Right lobe of liver (tissue), 6 donors: Measurements from ENCODE around the gene THAP4. TPM values are rescaled to one million over a fixed set of nuclear protein-coding genes. Genes with fewer than 3 reads are reported as not detected.

Experiments used
- ATAC-seq, 4 donors: fragments of 200-7000 bp; cut with Tn5 transposase; one replicate each; pipeline ENCODE4 v1.9.1; 2020; ENCODE audit warnings: mild to moderate bottlenecking in 4 of 4, moderate library complexity in 4 of 4
- DNase-seq, 3 donors: peaks; one replicate each; pipeline ENCODE4 v3.0.0-alpha.2; 2020
- H3K27ac ChIP-seq, 3 donors: fragments of 200-600 bp; one replicate each; pipeline ENCODE4 v1.8.0; 2022
- H3K27me3 ChIP-seq, 2 donors: fragments of 200-600 bp; one replicate each; pipeline ENCODE4 v1.8.0; 2022
- H3K36me3 ChIP-seq, 4 donors: fragments of 200-600 bp; sonication (generic) in 1 of 4; one replicate each; pipeline versions ENCODE4 v1.5.1 to v1.8.0; 2017 to 2022; ENCODE audit warnings: control low read depth in 1 of 4
- H3K4me1 ChIP-seq, 4 donors: fragments of 200-600 bp; sonication (generic) in 1 of 4; one replicate each; pipeline versions ENCODE4 v1.5.1 to v1.8.0; 2017 to 2022; ENCODE audit warnings: control low read depth in 1 of 4
- H3K4me3 ChIP-seq, 3 donors: fragments of 200-600 bp; one replicate each; pipeline ENCODE4 v1.8.0; 2022
- H3K9me3 ChIP-seq, 4 donors: fragments of 200-600 bp; sonication (generic) in 1 of 4; one replicate each; pipeline versions ENCODE4 v1.5.1 to v1.8.0; 2017 to 2022; ENCODE audit warnings: control low read depth in 1 of 4
- POLR2A ChIP-seq: fragments of 450-650 bp; IDR thresholded peaks from one replicate; pipeline ENCODE4 v1.6.1; 2017; ENCODE audit warnings: antibody characterized with exemption, mild to moderate bottlenecking
- WGBS: methylation state at CpG from one replicate; pipeline ENCODE4 v1.1.6; 2018; ENCODE audit warnings: low coverage, low lambda C conversion rate; ENCODE audit not compliant: insufficient coverage; ENCODE audit errors: missing lambda C conversion rate; 5-methylcytosine and 5-hydroxymethylcytosine counted together
- intact Hi-C, 2 donors: fragments of 100-400 bp; cut with DNase I; formaldehyde crosslinking; loops; one replicate each; pipeline versions ENCODE4 v1.11.2 to v1.14.1; 2022
- total RNA-seq, 6 experiments: library from RNA; depleted of rRNA in 2 of 6; stranded (reverse); fragments of >200 nt in 2 of 6; fragmentation: NEBNext Ultra II Directional in 3 of 6; extraction: Animal tissue kit (Norgen Biotek cat#: 25700) in 3 of 6; gene quantifications; one replicate each; pipeline versions ENCODE4 v1.1.0 to v1.2.4, GENCODE V29; 2016 to 2023
- TF ChIP-seq, protein P1 (sequence below), 4 donors: fragments of 200-600 bp in 3 of 4; fragments of 450-650 bp in 1 of 4; IDR thresholded peaks; one replicate each; pipeline versions ENCODE4 v1.5.1 to v1.8.0; 2016 to 2022; ENCODE audit warnings: antibody characterized with exemption in 4 of 4, mild to moderate bottlenecking in 2 of 4
- donor health status: DM: no; HTN: yes; CAD: no.
- donor health status: DM: no; HTN: no; CAD: no.
- donor health status: DM: no; HTN: no; CAD: no.
- donor health status: DM: no; HTN: yes; CAD: no.
- donor health status: DM: no; HTN: yes; CAD: no.

Gene THAP4
- total RNA-seq, 6 experiments from 2014 or later: 22.1 to 39.2 (median 25.0) TPM

DNA sequence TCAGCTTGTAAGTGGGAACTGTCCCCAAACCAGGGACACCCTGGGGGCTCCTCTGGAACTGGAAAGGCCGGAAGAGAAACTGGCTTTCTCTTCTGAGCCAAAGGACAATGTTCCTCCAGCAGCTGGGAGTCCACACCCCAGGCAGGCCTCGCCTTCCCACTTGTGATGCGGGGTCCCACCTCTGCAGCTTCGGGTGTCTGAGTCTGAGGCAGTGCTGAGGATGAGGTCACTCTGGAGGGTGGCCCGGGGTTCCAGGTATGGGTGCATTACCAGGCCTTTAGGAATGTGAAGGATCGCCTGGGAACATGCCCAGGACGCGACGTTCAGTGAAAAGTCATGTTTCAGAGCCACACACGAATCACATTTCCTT, 96.6 kb downstream of the THAP4 start:
- no peak overlapping the region for H3K27ac ChIP-seq
- 61% methylated on average over 6 of the region's 10 CpGs for WGBS

DNA sequence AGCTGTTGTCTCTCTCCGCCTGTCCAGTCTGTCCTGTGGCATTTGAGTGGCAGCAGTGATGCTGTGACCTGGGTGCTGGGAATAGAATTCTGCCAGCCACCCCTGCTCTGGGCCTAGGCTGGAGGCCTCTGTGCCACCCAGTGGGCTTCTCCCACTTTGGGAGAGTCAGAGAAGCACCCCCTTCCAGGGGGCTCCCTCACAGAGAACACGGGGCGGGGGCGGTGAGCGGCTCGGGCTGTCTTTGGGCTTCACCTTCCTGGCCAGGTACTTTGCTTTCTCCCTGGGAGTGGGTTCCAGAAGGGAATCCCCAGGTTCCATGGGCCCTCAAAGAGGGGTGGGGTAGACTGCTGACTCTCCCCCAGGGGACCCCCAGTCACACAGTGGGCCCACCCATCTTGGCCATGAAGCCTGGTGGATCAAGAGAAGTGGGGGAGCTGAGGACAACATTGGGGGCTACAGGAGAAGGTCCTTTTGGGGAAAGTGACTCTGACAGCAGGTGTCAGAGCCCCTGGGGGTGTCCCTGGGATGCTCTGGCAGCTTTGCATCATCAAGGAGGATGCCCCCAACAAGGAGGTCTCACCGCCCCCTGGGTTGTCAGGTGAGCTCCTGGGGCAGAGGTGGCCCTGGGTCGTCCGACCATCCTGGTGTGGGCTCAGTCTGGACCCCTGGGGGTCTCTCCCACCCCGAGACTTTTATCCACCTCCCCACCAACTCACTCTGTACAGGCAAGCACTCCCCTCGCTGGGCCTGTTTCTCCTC, 97.2 kb downstream of the THAP4 start:
- H3K36me3 ChIP-seq: no peaks in the 10 kb centered on the region
- no peak overlapping the region for H3K4me3 ChIP-seq
- ATAC-seq: no peak
- H3K27ac ChIP-seq: no peak overlapping the region
- DNase-seq: peak in 1 of 3 donors; percentile 25
- WGBS: no CpG with 5 or more reads among the region's 11 CpGs
- TF ChIP-seq POLR2A: no peak
- TF ChIP-seq, protein P1, sequence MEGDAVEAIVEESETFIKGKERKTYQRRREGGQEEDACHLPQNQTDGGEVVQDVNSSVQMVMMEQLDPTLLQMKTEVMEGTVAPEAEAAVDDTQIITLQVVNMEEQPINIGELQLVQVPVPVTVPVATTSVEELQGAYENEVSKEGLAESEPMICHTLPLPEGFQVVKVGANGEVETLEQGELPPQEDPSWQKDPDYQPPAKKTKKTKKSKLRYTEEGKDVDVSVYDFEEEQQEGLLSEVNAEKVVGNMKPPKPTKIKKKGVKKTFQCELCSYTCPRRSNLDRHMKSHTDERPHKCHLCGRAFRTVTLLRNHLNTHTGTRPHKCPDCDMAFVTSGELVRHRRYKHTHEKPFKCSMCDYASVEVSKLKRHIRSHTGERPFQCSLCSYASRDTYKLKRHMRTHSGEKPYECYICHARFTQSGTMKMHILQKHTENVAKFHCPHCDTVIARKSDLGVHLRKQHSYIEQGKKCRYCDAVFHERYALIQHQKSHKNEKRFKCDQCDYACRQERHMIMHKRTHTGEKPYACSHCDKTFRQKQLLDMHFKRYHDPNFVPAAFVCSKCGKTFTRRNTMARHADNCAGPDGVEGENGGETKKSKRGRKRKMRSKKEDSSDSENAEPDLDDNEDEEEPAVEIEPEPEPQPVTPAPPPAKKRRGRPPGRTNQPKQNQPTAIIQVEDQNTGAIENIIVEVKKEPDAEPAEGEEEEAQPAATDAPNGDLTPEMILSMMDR (IDR thresholded peaks at IDR 0.05): no peak
- intact Hi-C loops: no loop called here
- H3K4me1 ChIP-seq: peaks cover 0 to 7% (median 0%) of the 10 kb centered on the region in 4 donors
- H3K9me3 ChIP-seq: no peaks in the 10 kb centered on the region
- H3K27me3 ChIP-seq: no peaks in the 10 kb centered on the region

More for the DNA sequence above, 96.6 kb downstream of the THAP4 start:
- Histone ChIP-seq H3K4me3 (no peak overlapping the region), H3K36me3 (no peaks in the 10 kb centered on the region), H3K4me1 (peaks cover 0 to 7% (median 0%) of the 10 kb centered on the region in 4 donors), H3K9me3 (no peaks in the 10 kb centered on the region), H3K27me3 (no peaks in the 10 kb centered on the region)
- DNase-seq (peak in 1 of 3 donors; percentile 32), ATAC-seq (no peak)
- intact Hi-C loops: no loop called here
- TF ChIP-seq, protein P1 (IDR thresholded peaks at IDR 0.05): no peak
- no peak for TF ChIP-seq POLR2A

DNA sequence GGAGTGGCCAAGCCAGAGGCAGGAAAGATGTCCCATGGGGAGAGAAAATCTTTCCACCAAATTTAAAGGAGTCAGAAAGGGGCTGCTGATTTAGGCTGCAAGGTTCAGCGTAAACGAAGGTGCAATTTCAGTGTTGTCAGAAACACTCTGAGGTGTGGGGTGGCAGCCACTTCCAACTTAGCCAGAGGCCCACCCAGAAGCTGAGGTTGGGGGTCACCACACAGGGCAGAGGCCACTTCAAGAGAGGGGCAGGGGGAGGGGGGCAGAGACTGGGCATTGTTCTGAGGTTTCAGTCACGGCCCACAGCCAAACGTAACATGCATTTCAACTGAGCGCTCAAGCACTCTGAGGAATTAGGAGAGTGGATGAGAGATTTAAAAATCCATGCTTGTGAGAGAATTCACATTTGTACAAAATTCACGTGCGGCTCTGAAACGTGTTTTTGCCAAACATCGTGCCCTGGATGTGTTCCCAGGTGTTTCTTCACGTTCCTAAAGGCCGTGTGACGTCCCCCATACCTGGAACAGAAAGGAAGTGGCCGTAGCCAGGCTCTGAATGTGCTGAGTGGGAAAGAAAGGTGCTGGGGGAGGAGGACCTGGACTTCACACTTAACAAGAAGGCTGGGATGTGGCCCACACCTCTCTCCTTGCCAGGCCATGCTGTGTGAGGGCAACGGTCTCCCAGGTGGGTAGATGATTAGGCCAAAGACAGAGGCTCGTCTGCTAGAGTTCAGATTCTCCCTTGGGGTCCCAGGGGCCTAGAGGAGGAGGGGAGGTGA, 97.9 kb downstream of the THAP4 start:
- DNase-seq: peak in 1 of 3 donors; percentile 23
- no peak for ATAC-seq
- intact Hi-C loops: no loop called here

DNA sequence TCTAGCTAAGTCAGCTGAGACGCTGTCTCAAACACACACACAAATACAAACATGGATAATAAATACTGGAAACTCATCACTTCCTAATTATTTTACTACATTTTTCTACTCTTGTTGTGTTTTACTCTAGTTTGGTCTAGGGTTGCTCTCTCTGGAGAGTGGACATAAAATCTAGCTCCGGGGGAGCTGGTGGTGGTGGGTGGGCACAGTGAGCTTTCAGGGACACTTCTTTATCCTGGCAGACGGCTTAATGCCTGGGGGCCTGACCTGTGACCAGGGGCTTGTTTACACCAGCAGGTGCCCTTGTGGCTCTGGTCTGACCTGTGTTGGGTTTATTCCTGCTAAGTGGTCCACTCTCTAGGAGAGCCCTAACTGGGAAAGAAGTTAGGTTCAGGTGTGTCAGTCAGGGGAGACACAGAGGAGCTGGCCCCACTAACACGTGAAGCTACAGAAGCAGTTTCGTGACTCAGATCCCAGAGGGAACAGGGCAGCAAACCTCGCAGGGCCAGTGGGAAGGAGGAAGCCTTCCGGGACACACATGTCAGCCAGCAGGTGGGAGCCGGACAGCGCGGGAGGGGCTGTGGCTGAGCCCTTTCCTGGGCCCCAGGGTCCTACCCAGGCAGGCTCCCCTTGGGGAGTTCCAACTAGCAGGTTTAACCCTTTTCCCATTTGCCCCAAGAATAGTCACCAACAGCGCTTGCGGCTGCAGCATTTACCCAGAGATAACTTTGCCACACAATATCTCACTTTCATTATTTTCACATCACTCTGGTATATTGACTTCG, 100.9 kb downstream of the THAP4 start:
- ATAC-seq (no peak), DNase-seq (peak in 1 of 3 donors; percentile 27)
- no peaks in the 10 kb centered on the region for H3K27me3 ChIP-seq
- no peaks in the 10 kb centered on the region for H3K9me3 ChIP-seq
- H3K36me3 ChIP-seq: no peaks in the 10 kb centered on the region
- H3K4me1 ChIP-seq: no peaks in the 10 kb centered on the region
- H3K27ac ChIP-seq: no peak overlapping the region
- TF ChIP-seq, protein P1 (IDR thresholded peaks at IDR 0.05): no peak
- TF ChIP-seq POLR2A: no peak
- intact Hi-C loops: no loop called here
- WGBS: 72% methylated on average over 7 of the region's 13 CpGs
- no peak overlapping the region for H3K4me3 ChIP-seq

More for the DNA sequence above, 97.9 kb downstream of the THAP4 start:
- no peaks in the 10 kb centered on the region for H3K36me3 ChIP-seq
- WGBS: 78% methylated on average over 9 of the region's 15 CpGs
- no peak overlapping the region for H3K27ac ChIP-seq
- peaks cover 0 to 7% (median 0%) of the 10 kb centered on the region in 4 donors for H3K4me1 ChIP-seq
- no peak overlapping the region for H3K4me3 ChIP-seq
- H3K9me3 ChIP-seq: no peaks in the 10 kb centered on the region
- H3K27me3 ChIP-seq: no peaks in the 10 kb centered on the region
- no peak for TF ChIP-seq POLR2A
- TF ChIP-seq, protein P1 (IDR thresholded peaks at IDR 0.05): no peak
